ENCODE data around the gene RILPL2. TPM values are rescaled to one million over a fixed set of nuclear protein-coding genes. Genes with fewer than 3 reads are reported as not detected.

The RILPL2 gene
- total RNA-seq, 4 donors from 2014 or later: 5.4 to 7.6 (median 5.8) TPM

- Histone ChIP-seq H3K27me3 (no peaks in the 10 kb centered on the region), H3K4me1 (peaks cover 10 to 13% (median 11%) of the 10 kb centered on the region in 4 donors), H3K9me3 (no peaks in the 10 kb centered on the region), H3K36me3 (no peaks in the 10 kb centered on the region), H3K4me3 (no peak overlapping the region), H3K27ac (replicated peaks in 1 of 4) (no peak overlapping the region)
- intact Hi-C loops (cut with DNase I): no loop called here
- no peak for DNase-seq (ENCODE audit: extremely low spot score)
- WGBS: 93% methylated on average over 9 of the region's 9 CpGs
- TF ChIP-seq CTCF (IDR thresholded peaks at IDR 0.05): no peak
Observed at GRCh38 chr12:123450636-123451035, 14.2 kb upstream of the RILPL2 start.

GRCh38 chr12:123449856-123450255, 13.4 kb upstream of the RILPL2 start:
- Histone ChIP-seq H3K36me3 (no peaks in the 10 kb centered on the region), H3K4me3 (no peak overlapping the region), H3K4me1 (peaks cover 17 to 21% (median 18%) of the 10 kb centered on the region in 4 donors), H3K9me3 (no peaks in the 10 kb centered on the region), H3K27me3 (no peaks in the 10 kb centered on the region), H3K27ac (replicated peaks in 1 of 4) (no peak overlapping the region)
- DNase-seq (ENCODE audit: extremely low spot score): no peak
- WGBS: 80% methylated on average over 4 of the region's 4 CpGs
- intact Hi-C loops (cut with DNase I): no loop called here
- TF ChIP-seq POLR2AphosphoS5 (IDR thresholded peaks at IDR 0.05): no peak
- TF ChIP-seq EP300 (IDR thresholded peaks at IDR 0.05): no peak
- no peak for TF ChIP-seq POLR2A (IDR thresholded peaks at IDR 0.05; ENCODE audit: low read depth)
- no peak for TF ChIP-seq CTCF (IDR thresholded peaks at IDR 0.05)

GRCh38 chr12:123449249-123449733, 12.8 kb upstream of the RILPL2 start:
- Histone ChIP-seq H3K9me3 (no peaks in the 10 kb centered on the region), H3K4me1 (peaks cover 21 to 24% (median 23%) of the 10 kb centered on the region in 4 donors), H3K27me3 (no peaks in the 10 kb centered on the region), H3K27ac (replicated peaks in 1 of 4) (no peak overlapping the region), H3K4me3 (no peak overlapping the region), H3K36me3 (no peaks in the 10 kb centered on the region)
- no peak for TF ChIP-seq CTCF (IDR thresholded peaks at IDR 0.05)
- TF ChIP-seq EP300 (IDR thresholded peaks at IDR 0.05): no peak
- no peak for TF ChIP-seq POLR2AphosphoS5 (IDR thresholded peaks at IDR 0.05)
- TF ChIP-seq POLR2A (IDR thresholded peaks at IDR 0.05; ENCODE audit: low read depth): no peak
- intact Hi-C loops (cut with DNase I): no loop called here
- WGBS: 86% methylated on average over 2 of the region's 2 CpGs
- no peak for DNase-seq (ENCODE audit: extremely low spot score)

- Histone ChIP-seq H3K9me3 (no peaks in the 10 kb centered on the region), H3K4me3 (no peak overlapping the region), H3K36me3 (no peaks in the 10 kb centered on the region), H3K27ac (replicated peaks in 1 of 4) (peak overlapping the region; percentile 50 to 65 (median 56)), H3K27me3 (no peaks in the 10 kb centered on the region), H3K4me1 (peaks cover 21 to 29% (median 25%) of the 10 kb centered on the region in 4 donors)
- TF ChIP-seq CTCF (IDR thresholded peaks at IDR 0.05): no peak
- no peak for TF ChIP-seq POLR2A (IDR thresholded peaks at IDR 0.05; ENCODE audit: low read depth)
- TF ChIP-seq EP300 (IDR thresholded peaks at IDR 0.05): no peak
- TF ChIP-seq POLR2AphosphoS5 (IDR thresholded peaks at IDR 0.05): no peak
- WGBS: 49% methylated on average over 4 of the region's 4 CpGs
- no peak for DNase-seq (ENCODE audit: extremely low spot score)
- intact Hi-C loops (cut with DNase I): no loop called here
Observed at GRCh38 chr12:123446333-123446713, 9.8 kb upstream of the RILPL2 start.

All from esophagus muscularis mucosa (tissue), 4 donors.